Measurements from ENCODE around the gene UBE2C. TPM values are rescaled to one million over a fixed set of nuclear protein-coding genes. Genes with fewer than 3 reads are reported as not detected.

The UBE2C gene
- total RNA-seq (2021; ENCODE audit: unreplicated experiment): 205 TPM
- polyA plus RNA-seq (2012): 231 and 356 TPM in 2 replicates
- Bru-seq, nascent RNA: percentile 97 among the genes with signal in this experiment
- percentile 99 among the genes with signal in this experiment for BruChase-seq, experiment 1, labeled RNA remaining after a 6-hour chase
- BruChase-seq, experiment 2, labeled RNA remaining after a 2-hour chase: percentile 98 among the genes with signal in this experiment
- long read RNA-seq, transcript UBE2C-203 (5 exons, 665 nt): minor isoform, 6 of 183 reads
- long read RNA-seq, transcript UBE2C-204 (6 exons, 850 nt): major isoform, 146 of 183 reads
- long read RNA-seq, transcript UBE2C-205 (6 exons, 914 nt): minor isoform, 6 of 183 reads
- long read RNA-seq, partial matches to known transcripts: 19 of 183 reads
- long read RNA-seq, other reads (novel, unspliced or antisense): 3 of 183 reads

- RAD21 ChIA-PET (ENCODE audit: low non-redundant PET in 1 of 2, low total read pairs in 2 of 2, uncharacterized antibody in 2 of 2, unreplicated experiment in 2 of 2): no interaction called here
- Histone ChIP-seq H3K9me2 (ENCODE audit: insufficient read depth) (no peaks in the 10 kb centered on the region), H3K4me3 (replicated peaks in 1 of 2; ENCODE audit: low read depth in 1 of 2, low read length in 2 of 2) (peak within 1 kb of the TSS; percentile 85 to 100), H3K4me2 (ENCODE audit: low read length) (peak within 1 kb of the TSS; percentile 86), H3K4me1 (ENCODE audit: control insufficient read depth in 1 of 2, insufficient read depth in 2 of 2, low read length in 2 of 2) (peaks cover 21 to 31% of the 10 kb centered on the region in 2 experiments; a peak in 3 of 4 replicates), H3K27me3 (ENCODE audit: insufficient read depth, low read length) (no peaks in the 10 kb centered on the region), H3K9me3 (ENCODE audit: control insufficient read depth in 1 of 2, insufficient read depth in 1 of 2, low read depth in 1 of 2, low read length in 2 of 2) (no peaks in the 10 kb centered on the region), H2AFZ (ENCODE audit: low read depth, low read length, poor library complexity, severe bottlenecking) (no peak within 1 kb of the TSS), H3K79me2 (ENCODE audit: insufficient read depth, low read length) (peaks cover 34% of the 10 kb centered on the region), H4K20me1 (ENCODE audit: insufficient read depth) (no peaks in the 10 kb centered on the region), H3K36me3 (ENCODE audit: control insufficient read depth in 1 of 2, insufficient read depth in 2 of 2, low read length in 2 of 2) (peaks cover 44 to 63% of the 10 kb centered on the region in 2 experiments), H3K27ac (ENCODE audit: low read depth, low read length) (peak within 1 kb of the TSS; percentile 93), H3K9ac (ENCODE audit: low read length) (peak within 1 kb of the TSS; percentile 91)
- intact Hi-C loops (cut with micrococcal nuclease): loop anchor here (5.0 kb wide), 1 partner anchor 160 kb away; the partner anchor contains the start of gene ZNF335
- CTCF ChIA-PET: interaction anchor here (1.2 kb wide), 1 partner anchor 157 kb away, joined by 3 read pairs; no protein-coding TSS in a partner anchor
- peak; percentile 97 for ATAC-seq
- POLR2A ChIA-PET: no interaction called here
- peak; percentile 100 for DNase-seq (ENCODE audit: low read depth, low spot score)
- BruUV-seq (replicated peaks): no TSS peak
- peak; percentile 99 for TF ChIP-seq SIN3A (IDR thresholded peaks at IDR 0.05; ENCODE audit: low read depth)
- no peak for TF ChIP-seq CEBPB (IDR thresholded peaks at IDR 0.05; ENCODE audit: low read depth)
- no peak for TF ChIP-seq EZH2phosphoT487 (IDR thresholded peaks at IDR 0.05; ENCODE audit: borderline replicate concordance)
- TF ChIP-seq, protein P1, sequence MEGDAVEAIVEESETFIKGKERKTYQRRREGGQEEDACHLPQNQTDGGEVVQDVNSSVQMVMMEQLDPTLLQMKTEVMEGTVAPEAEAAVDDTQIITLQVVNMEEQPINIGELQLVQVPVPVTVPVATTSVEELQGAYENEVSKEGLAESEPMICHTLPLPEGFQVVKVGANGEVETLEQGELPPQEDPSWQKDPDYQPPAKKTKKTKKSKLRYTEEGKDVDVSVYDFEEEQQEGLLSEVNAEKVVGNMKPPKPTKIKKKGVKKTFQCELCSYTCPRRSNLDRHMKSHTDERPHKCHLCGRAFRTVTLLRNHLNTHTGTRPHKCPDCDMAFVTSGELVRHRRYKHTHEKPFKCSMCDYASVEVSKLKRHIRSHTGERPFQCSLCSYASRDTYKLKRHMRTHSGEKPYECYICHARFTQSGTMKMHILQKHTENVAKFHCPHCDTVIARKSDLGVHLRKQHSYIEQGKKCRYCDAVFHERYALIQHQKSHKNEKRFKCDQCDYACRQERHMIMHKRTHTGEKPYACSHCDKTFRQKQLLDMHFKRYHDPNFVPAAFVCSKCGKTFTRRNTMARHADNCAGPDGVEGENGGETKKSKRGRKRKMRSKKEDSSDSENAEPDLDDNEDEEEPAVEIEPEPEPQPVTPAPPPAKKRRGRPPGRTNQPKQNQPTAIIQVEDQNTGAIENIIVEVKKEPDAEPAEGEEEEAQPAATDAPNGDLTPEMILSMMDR (IDR thresholded peaks at IDR 0.05 in 2 of 3, conservative IDR thresholded peaks at IDR 0.05 in 1 of 3; ENCODE audit: borderline replicate concordance in 1 of 3, insufficient read depth in 1 of 3, low read depth in 2 of 3, low read length in 2 of 3): no peak
- TF ChIP-seq ZFX (IDR thresholded peaks at IDR 0.05): peak; percentile 94
- TF ChIP-seq TCF7L2 (IDR thresholded peaks at IDR 0.05; ENCODE audit: borderline replicate concordance, extremely low read depth, insufficient read depth, insufficient read length): no peak
- TF ChIP-seq EZH2 (IDR thresholded peaks at IDR 0.05): no peak
- no peak for TF ChIP-seq CBX3 (IDR thresholded peaks at IDR 0.05; ENCODE audit: low read depth)
- TF ChIP-seq POLR2AphosphoS5 (IDR thresholded peaks at IDR 0.05; ENCODE audit: low read depth, low read length): peak; percentile 72
- TF ChIP-seq ELF1 (IDR thresholded peaks at IDR 0.05; ENCODE audit: borderline replicate concordance, low read depth): no peak
- TF ChIP-seq RAD21 (IDR thresholded peaks at IDR 0.05; ENCODE audit: low read depth): no peak
- TF ChIP-seq JUND (IDR thresholded peaks at IDR 0.05): no peak
- no peak for TF ChIP-seq YY1 (IDR thresholded peaks at IDR 0.05; ENCODE audit: extremely low read depth, insufficient replicate concordance, low read depth, low read length)
- TF ChIP-seq ZNF274 (IDR thresholded peaks at IDR 0.05; ENCODE audit: low read depth, low read length): no peak
- TF ChIP-seq FOSL1 (IDR thresholded peaks at IDR 0.05; ENCODE audit: low read depth): no peak
- TF ChIP-seq, protein P2, sequence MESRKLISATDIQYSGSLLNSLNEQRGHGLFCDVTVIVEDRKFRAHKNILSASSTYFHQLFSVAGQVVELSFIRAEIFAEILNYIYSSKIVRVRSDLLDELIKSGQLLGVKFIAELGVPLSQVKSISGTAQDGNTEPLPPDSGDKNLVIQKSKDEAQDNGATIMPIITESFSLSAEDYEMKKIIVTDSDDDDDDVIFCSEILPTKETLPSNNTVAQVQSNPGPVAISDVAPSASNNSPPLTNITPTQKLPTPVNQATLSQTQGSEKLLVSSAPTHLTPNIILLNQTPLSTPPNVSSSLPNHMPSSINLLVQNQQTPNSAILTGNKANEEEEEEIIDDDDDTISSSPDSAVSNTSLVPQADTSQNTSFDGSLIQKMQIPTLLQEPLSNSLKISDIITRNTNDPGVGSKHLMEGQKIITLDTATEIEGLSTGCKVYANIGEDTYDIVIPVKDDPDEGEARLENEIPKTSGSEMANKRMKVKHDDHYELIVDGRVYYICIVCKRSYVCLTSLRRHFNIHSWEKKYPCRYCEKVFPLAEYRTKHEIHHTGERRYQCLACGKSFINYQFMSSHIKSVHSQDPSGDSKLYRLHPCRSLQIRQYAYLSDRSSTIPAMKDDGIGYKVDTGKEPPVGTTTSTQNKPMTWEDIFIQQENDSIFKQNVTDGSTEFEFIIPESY (IDR thresholded peaks at IDR 0.05; ENCODE audit: extremely low read depth, insufficient replicate concordance, low read length): no peak
- TF ChIP-seq SRF (IDR thresholded peaks at IDR 0.05; ENCODE audit: low read depth): no peak
- TF ChIP-seq EGR1 (IDR thresholded peaks at IDR 0.05; ENCODE audit: low read depth): no peak
These were observed at the start of gene UBE2C for GRCh38 chr20:45812157-45813005. Gene UBE2C (plus strand): TSS chr20:45812644. CDS start chr20:45812696, 52 bp downstream.

All from HCT116 (cell line).